ENCODE data around the gene MACROD2. TPM values are rescaled to one million over a fixed set of nuclear protein-coding genes. Genes with fewer than 3 reads are reported as not detected.

The MACROD2 gene
- total RNA-seq, 1 experiment from 2014 or later, result 1.6 TPM

DNA sequence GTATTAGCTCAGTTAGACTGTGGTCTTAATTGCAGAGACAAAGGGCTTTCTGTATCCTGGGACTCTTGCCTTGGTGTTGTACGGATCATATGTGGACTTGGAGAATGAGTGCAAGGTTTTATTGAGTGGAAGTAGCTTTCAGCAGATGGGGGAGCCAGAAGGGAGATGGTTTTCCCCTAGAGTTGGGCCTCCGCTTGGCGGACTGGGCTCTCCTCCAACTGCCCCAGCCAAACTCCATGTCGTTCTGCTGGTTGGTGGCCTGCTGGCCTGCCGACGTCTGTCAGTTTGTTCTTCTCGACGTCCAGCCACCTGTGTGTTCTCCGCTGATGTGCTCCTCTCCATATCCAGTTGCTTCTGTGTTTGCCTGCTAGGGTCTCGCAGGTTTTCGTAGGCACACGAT lies 531.6 kb downstream of the MACROD2 start:
- H3K4ac ChIP-seq (ENCODE audit: low read depth, low read length), result no peak overlapping the region; the same call in 1 of the 2 replicates

More for the DNA sequence above, 531.6 kb downstream of the MACROD2 start:
- H2BK20ac ChIP-seq (ENCODE audit: low read depth, low read length, poor library complexity, severe bottlenecking), result no peak overlapping the region
- Mint-ChIP-seq H3K27ac (no peak overlapping the region), H3K9me3 (no peaks in the 10 kb centered on the region), H3K4me3 (no peak overlapping the region), H3K36me3 (ENCODE audit: insufficient read depth in 1 of 3, low read depth in 3 of 3) (no peaks in the 10 kb centered on the region), H3K4me1 (peaks cover 0 to 5% of the 10 kb centered on the region in 2 experiments; a peak in 2 of 4 replicates), H3K27me3 (ENCODE audit: low read depth) (no peaks in the 10 kb centered on the region)
- H4K5ac ChIP-seq (ENCODE audit: insufficient read length, low read depth, low read length), result no peak overlapping the region
- H3K23me2 ChIP-seq (ENCODE audit: insufficient read length, low read depth, low read length, poor library complexity, severe bottlenecking), result no peaks in the 10 kb centered on the region
- TF ChIP-seq, protein P1, sequence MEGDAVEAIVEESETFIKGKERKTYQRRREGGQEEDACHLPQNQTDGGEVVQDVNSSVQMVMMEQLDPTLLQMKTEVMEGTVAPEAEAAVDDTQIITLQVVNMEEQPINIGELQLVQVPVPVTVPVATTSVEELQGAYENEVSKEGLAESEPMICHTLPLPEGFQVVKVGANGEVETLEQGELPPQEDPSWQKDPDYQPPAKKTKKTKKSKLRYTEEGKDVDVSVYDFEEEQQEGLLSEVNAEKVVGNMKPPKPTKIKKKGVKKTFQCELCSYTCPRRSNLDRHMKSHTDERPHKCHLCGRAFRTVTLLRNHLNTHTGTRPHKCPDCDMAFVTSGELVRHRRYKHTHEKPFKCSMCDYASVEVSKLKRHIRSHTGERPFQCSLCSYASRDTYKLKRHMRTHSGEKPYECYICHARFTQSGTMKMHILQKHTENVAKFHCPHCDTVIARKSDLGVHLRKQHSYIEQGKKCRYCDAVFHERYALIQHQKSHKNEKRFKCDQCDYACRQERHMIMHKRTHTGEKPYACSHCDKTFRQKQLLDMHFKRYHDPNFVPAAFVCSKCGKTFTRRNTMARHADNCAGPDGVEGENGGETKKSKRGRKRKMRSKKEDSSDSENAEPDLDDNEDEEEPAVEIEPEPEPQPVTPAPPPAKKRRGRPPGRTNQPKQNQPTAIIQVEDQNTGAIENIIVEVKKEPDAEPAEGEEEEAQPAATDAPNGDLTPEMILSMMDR (conservative IDR thresholded peaks at IDR 0.05), result no peak
- no peaks in the 10 kb centered on the region for H3K79me1 ChIP-seq (ENCODE audit: insufficient read depth, low read depth, low read length, poor library complexity, severe bottlenecking)
- H3K27ac ChIP-seq (ENCODE audit: insufficient read length, low read depth, low read length), result no peak overlapping the region
- H3K23ac ChIP-seq (ENCODE audit: insufficient read length, low read depth, low read length), result no peak overlapping the region
- no peaks in the 10 kb centered on the region for H3K27me3 ChIP-seq (ENCODE audit: insufficient read depth, low read length)
- no peak overlapping the region for H2BK12ac ChIP-seq (ENCODE audit: insufficient read length, low read depth, low read length)
- H3K18ac ChIP-seq (ENCODE audit: insufficient read length, low read depth, low read length), result no peak overlapping the region
- no peaks in the 10 kb centered on the region for H3K4me1 ChIP-seq (ENCODE audit: insufficient read depth, low read length)
- no peak overlapping the region for H4K91ac ChIP-seq (ENCODE audit: insufficient read length, low read depth, low read length)
- no peak overlapping the region for H3K9ac ChIP-seq (ENCODE audit: extremely low read depth, insufficient read length, low read length)
- H2AFZ ChIP-seq (ENCODE audit: low read length), result no peak overlapping the region
- no peak overlapping the region for H2BK120ac ChIP-seq (ENCODE audit: low read depth, low read length, poor library complexity, severe bottlenecking)
- no peak overlapping the region for H3K14ac ChIP-seq (ENCODE audit: insufficient read depth, low read length)
- H2BK15ac ChIP-seq (ENCODE audit: low read depth, low read length), result no peak overlapping the region
- DNase-seq, result no peak
- H2BK5ac ChIP-seq (ENCODE audit: insufficient read length, low read length), result no peak overlapping the region
- no peak overlapping the region for H3K56ac ChIP-seq (ENCODE audit: insufficient read length, low read depth, low read length)
- no CpG with 5 or more reads among the region's 12 CpGs for WGBS (ENCODE audit: extremely low coverage, insufficient read length, low lambda C conversion rate)
- no peaks in the 10 kb centered on the region for H4K20me1 ChIP-seq (ENCODE audit: control insufficient read depth, insufficient read depth, insufficient read length)
- H4K8ac ChIP-seq (replicated peaks; ENCODE audit: insufficient read length, low read depth, low read length), result no peak overlapping the region
- H3K79me2 ChIP-seq (ENCODE audit: insufficient read depth, low read length), result no peaks in the 10 kb centered on the region
- no peak overlapping the region for H3T11ph ChIP-seq (ENCODE audit: low read length)
- H3K4me2 ChIP-seq (ENCODE audit: insufficient read depth, insufficient read length, low read length), result no peak overlapping the region
- H2AK5ac ChIP-seq (ENCODE audit: insufficient read length, low read length), result no peak overlapping the region
- H3K9me3 ChIP-seq (ENCODE audit: control insufficient read depth, low read depth, low read length), result no peaks in the 10 kb centered on the region

All from H9 (cell line).